Left hindlimb (tissue), 1 donor: ENCODE measurements around the gene CARD11.

Experiments used
- DNase-seq: peaks from one replicate; pipeline ENCODE4 v3.0.0-alpha.2; 2018

The CARD11 gene

GRCh38 chr7:3043544-3044371, at the start of gene CARD11:
Gene CARD11, minus strand, starts transcription at chr7:3043867. Its CDS starts 85,361 bp downstream, at chr7:2958506.
- DNase-seq = no peak

GRCh38 chr7:3092468-3092867, 48.8 kb upstream of the CARD11 start:
- DNase-seq = no peak

- no peak for DNase-seq
Measured at GRCh38 chr7:3091631-3092030, 48.0 kb upstream of the CARD11 start.

- DNase-seq = no peak
Measured at GRCh38 chr7:3089493-3089892, 45.8 kb upstream of the CARD11 start.

- DNase-seq = no peak
Measured at GRCh38 chr7:3087243-3087755, 43.6 kb upstream of the CARD11 start.

GRCh38 chr7:3083350-3083749, 39.7 kb upstream of the CARD11 start:
- no peak for DNase-seq

GRCh38 chr7:3082831-3083230, 39.2 kb upstream of the CARD11 start:
- DNase-seq = no peak

- no peak for DNase-seq
Measured at GRCh38 chr7:3082386-3082785, 38.7 kb upstream of the CARD11 start.

GRCh38 chr7:3080106-3080505, 36.4 kb upstream of the CARD11 start:
- DNase-seq = no peak

- DNase-seq = no peak
Measured at GRCh38 chr7:3078514-3078913, 34.8 kb upstream of the CARD11 start.

GRCh38 chr7:3076700-3077099, 33.0 kb upstream of the CARD11 start:
- DNase-seq = no peak

GRCh38 chr7:3076163-3076562, 32.5 kb upstream of the CARD11 start:
- DNase-seq = no peak

- no peak for DNase-seq
Measured at GRCh38 chr7:3075441-3075840, 31.8 kb upstream of the CARD11 start.

GRCh38 chr7:3074459-3074821, 30.8 kb upstream of the CARD11 start:
- no peak for DNase-seq

GRCh38 chr7:3073763-3074458, 30.2 kb upstream of the CARD11 start:
- no peak for DNase-seq

- no peak for DNase-seq
Measured at GRCh38 chr7:3070908-3071307, 27.2 kb upstream of the CARD11 start.

- no peak for DNase-seq
Measured at GRCh38 chr7:3069771-3070449, 26.2 kb upstream of the CARD11 start.

- DNase-seq = no peak
Measured at GRCh38 chr7:3068530-3068929, 24.9 kb upstream of the CARD11 start.

GRCh38 chr7:3067606-3068380, 24.1 kb upstream of the CARD11 start:
- DNase-seq = no peak

GRCh38 chr7:3067193-3067592, 23.5 kb upstream of the CARD11 start:
- no peak for DNase-seq

- no peak for DNase-seq
Measured at GRCh38 chr7:3066506-3066905, 22.8 kb upstream of the CARD11 start.

- no peak for DNase-seq
Measured at GRCh38 chr7:3065724-3066143, 22.1 kb upstream of the CARD11 start.

GRCh38 chr7:3064067-3064466, 20.4 kb upstream of the CARD11 start:
- no peak for DNase-seq
